PC-9 (cell line): Measurements from ENCODE around the gene RAD51AP2. TPM values are rescaled to one million over a fixed set of nuclear protein-coding genes. Genes with fewer than 3 reads are reported as not detected.

Experiments used
- BruUV-seq: library from RNA; stranded (reverse); fragments of 400-500 nt; replicated peaks from 2 replicates; lab custom pipeline; 2021; lab: Mats Ljungman, UMichigan
- CTCF ChIA-PET: fragments of 300-600 bp; sonication (Branson Sonifier 250); formaldehyde crosslinking; loops from one replicate; lab custom pipeline; 2022; ENCODE audit warnings: antibody characterized with exemption; lab: Charles Lee
- POLR2A ChIA-PET: fragments of 300-600 bp; sonication (Branson Sonifier 250); formaldehyde crosslinking; loops from one replicate; lab custom pipeline; 2022; ENCODE audit warnings: antibody characterized with exemption; ENCODE audit not compliant: unreplicated experiment; lab: Charles Lee
- DNase-seq, 2 experiments: peaks; one replicate each; pipeline versions ENCODE4 v3.0.0 to v3.0.0-alpha.2; 2015 to 2022; ENCODE audit warnings: mixed read lengths in 1 of 2
- H2AFZ ChIP-seq: fragments of 200-600 bp; sonication (generic); 2 replicates; pipeline ENCODE4 v1.8.1; 2017; ENCODE audit warnings: antibody characterized with exemption
- H3F3A ChIP-seq: fragments of 200-600 bp; sonication (generic); 2 replicates; pipeline ENCODE4 v1.8.1; 2017; ENCODE audit warnings: antibody characterized with exemption, mild to moderate bottlenecking, low read depth; ENCODE audit not compliant: insufficient read depth
- H3K27ac ChIP-seq: fragments of 200-600 bp; sonication (generic); 2 replicates; pipeline ENCODE4 v1.6.1; 2016; ENCODE audit warnings: mixed run types
- H3K27me3 ChIP-seq: fragments of 200-600 bp; sonication (generic); 2 replicates; pipeline ENCODE4 v1.6.1; 2016; ENCODE audit warnings: low read depth, mixed run types; ENCODE audit not compliant: insufficient read depth
- H3K36me3 ChIP-seq: fragments of 200-600 bp; sonication (generic); 2 replicates; pipeline ENCODE4 v1.6.1; 2016; ENCODE audit warnings: low read depth, mixed run types
- H3K4me1 ChIP-seq: fragments of 200-600 bp; sonication (generic); replicated peaks from 2 replicates; pipeline ENCODE4 v1.6.1; 2016; ENCODE audit warnings: mixed run types; ENCODE audit not compliant: insufficient read depth
- H3K4me2 ChIP-seq: fragments of 200-600 bp; sonication (generic); 2 replicates; pipeline ENCODE4 v1.6.1; 2017; ENCODE audit warnings: mixed run types
- H3K4me3 ChIP-seq: fragments of 200-600 bp; sonication (generic); 2 replicates; pipeline ENCODE4 v1.6.1; 2016; ENCODE audit warnings: mixed run types
- H3K79me2 ChIP-seq: fragments of 200-600 bp; sonication (generic); 2 replicates; pipeline ENCODE4 v1.6.1; 2017; ENCODE audit warnings: low read depth, mixed run types
- H3K9me2 ChIP-seq: fragments of 200-600 bp; sonication (generic); 2 replicates; pipeline ENCODE4 v1.8.1; 2017; ENCODE audit warnings: mild to moderate bottlenecking; ENCODE audit not compliant: insufficient read depth
- H3K9me3 ChIP-seq: fragments of 200-600 bp; sonication (generic); 2 replicates; pipeline ENCODE4 v1.8.1; 2016; ENCODE audit warnings: low read depth; ENCODE audit not compliant: insufficient read depth
- H4K20me1 ChIP-seq: fragments of 200-600 bp; sonication (generic); 2 replicates; pipeline ENCODE4 v1.8.1; 2017; ENCODE audit not compliant: insufficient read depth
- EZH2 ChIP-seq: fragments of 200-600 bp; sonication (generic); IDR thresholded peaks from 2 replicates; pipeline ENCODE4 v1.8.0; 2017; ENCODE audit warnings: antibody characterized with exemption, low read depth
- intact Hi-C: fragments of 100-400 bp; cut with micrococcal nuclease; formaldehyde crosslinking; loops from one replicate; pipeline ENCODE4 v1.10.0; 2022; ENCODE audit not compliant: unreplicated experiment
- total RNA-seq: library from RNA; stranded (reverse); gene quantifications from 2 replicates; pipeline ENCODE4 v1.2.3, GENCODE V29; 2021
- TF ChIP-seq, protein P1 (sequence below): fragments of 200-600 bp; sonication (generic); conservative IDR thresholded peaks from 2 replicates; pipeline ENCODE4 v1.6.1; 2017; ENCODE audit warnings: mixed run types, antibody characterized with exemption, mild to moderate bottlenecking, moderate library complexity

The RAD51AP2 gene
- total RNA-seq, 1 experiment from 2014 or later, result not detected

DNA sequence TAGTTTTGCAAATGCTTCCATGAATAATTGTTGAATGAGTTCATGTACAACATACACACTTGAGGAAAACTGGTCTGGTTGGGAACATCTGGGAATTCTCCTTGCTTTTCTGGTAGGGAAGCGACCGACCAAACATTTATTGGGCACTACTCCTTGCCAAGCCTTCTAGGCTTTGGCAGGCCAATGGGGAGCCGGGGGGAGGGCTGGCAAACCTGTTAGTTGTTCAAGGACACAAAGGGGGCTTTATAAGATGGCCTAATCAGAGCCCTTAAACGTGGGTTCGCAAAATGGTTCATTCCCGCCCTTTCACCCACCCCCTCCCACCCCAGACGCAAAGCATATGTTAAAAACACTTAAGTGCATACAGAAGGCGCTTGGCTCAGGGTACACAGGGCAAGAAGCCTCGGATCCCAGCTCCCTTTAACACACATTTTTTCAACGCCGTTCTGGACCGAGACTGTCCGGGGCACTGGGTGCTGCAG is 21.4 kb upstream of the RAD51AP2 start:
- Histone ChIP-seq H3K4me3 (peak overlapping the region; percentile 63; the same call in 1 of the 2 replicates), H3K79me2 (no peaks in the 10 kb centered on the region), H3K9me2 (no peaks in the 10 kb centered on the region), H3F3A (peaks cover 9% of the 10 kb centered on the region; the same call in 1 of the 2 replicates), H3K4me2 (peak overlapping the region; percentile 94), H2AFZ (no peak overlapping the region; the same call in 1 of the 2 replicates), H3K27me3 (no peaks in the 10 kb centered on the region), H4K20me1 (no peaks in the 10 kb centered on the region), H3K9me3 (no peaks in the 10 kb centered on the region), H3K27ac (no peak overlapping the region), H3K4me1 (peaks cover 19% of the 10 kb centered on the region; the same call in 1 of the 2 replicates), H3K36me3 (no peaks in the 10 kb centered on the region)
- ChIA-PET CTCF (no interaction called here), POLR2A (no interaction called here)
- no TSS peak for BruUV-seq
- no peak for DNase-seq
- intact Hi-C loops, result loop anchor here (2.0 kb wide), 1 partner anchor 107 kb away; no protein-coding TSS in a partner anchor
- TF ChIP-seq, protein P1, sequence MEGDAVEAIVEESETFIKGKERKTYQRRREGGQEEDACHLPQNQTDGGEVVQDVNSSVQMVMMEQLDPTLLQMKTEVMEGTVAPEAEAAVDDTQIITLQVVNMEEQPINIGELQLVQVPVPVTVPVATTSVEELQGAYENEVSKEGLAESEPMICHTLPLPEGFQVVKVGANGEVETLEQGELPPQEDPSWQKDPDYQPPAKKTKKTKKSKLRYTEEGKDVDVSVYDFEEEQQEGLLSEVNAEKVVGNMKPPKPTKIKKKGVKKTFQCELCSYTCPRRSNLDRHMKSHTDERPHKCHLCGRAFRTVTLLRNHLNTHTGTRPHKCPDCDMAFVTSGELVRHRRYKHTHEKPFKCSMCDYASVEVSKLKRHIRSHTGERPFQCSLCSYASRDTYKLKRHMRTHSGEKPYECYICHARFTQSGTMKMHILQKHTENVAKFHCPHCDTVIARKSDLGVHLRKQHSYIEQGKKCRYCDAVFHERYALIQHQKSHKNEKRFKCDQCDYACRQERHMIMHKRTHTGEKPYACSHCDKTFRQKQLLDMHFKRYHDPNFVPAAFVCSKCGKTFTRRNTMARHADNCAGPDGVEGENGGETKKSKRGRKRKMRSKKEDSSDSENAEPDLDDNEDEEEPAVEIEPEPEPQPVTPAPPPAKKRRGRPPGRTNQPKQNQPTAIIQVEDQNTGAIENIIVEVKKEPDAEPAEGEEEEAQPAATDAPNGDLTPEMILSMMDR, result no peak
- TF ChIP-seq EZH2, result no peak

- Histone ChIP-seq H3K27ac (peak overlapping the region; percentile 2; the same call in 1 of the 2 replicates), H3K36me3 (no peaks in the 10 kb centered on the region), H3K27me3 (no peaks in the 10 kb centered on the region), H3F3A (peaks cover 9% of the 10 kb centered on the region; the same call in 1 of the 2 replicates), H2AFZ (peak overlapping the region; percentile 86), H3K4me3 (peak overlapping the region; percentile 54), H3K9me3 (no peaks in the 10 kb centered on the region), H4K20me1 (no peaks in the 10 kb centered on the region), H3K79me2 (no peaks in the 10 kb centered on the region), H3K4me1 (peaks cover 19% of the 10 kb centered on the region; the same call in 1 of the 2 replicates), H3K4me2 (peak overlapping the region; percentile 75), H3K9me2 (no peaks in the 10 kb centered on the region)
- intact Hi-C loops, result no loop called here
- POLR2A ChIA-PET, result interaction anchor here (0.9 kb wide), 1 partner anchor 215 kb away, joined by 7 read pairs; the partner anchor contains the start of gene GEN1
- peak; percentile 59 to 67 for DNase-seq
- CTCF ChIA-PET, result no interaction called here
- TF ChIP-seq, protein P1, result no peak
- no TSS peak for BruUV-seq
These were observed 20.8 kb upstream of the RAD51AP2 start for GRCh38 chr2:17538844-17539554.

DNA sequence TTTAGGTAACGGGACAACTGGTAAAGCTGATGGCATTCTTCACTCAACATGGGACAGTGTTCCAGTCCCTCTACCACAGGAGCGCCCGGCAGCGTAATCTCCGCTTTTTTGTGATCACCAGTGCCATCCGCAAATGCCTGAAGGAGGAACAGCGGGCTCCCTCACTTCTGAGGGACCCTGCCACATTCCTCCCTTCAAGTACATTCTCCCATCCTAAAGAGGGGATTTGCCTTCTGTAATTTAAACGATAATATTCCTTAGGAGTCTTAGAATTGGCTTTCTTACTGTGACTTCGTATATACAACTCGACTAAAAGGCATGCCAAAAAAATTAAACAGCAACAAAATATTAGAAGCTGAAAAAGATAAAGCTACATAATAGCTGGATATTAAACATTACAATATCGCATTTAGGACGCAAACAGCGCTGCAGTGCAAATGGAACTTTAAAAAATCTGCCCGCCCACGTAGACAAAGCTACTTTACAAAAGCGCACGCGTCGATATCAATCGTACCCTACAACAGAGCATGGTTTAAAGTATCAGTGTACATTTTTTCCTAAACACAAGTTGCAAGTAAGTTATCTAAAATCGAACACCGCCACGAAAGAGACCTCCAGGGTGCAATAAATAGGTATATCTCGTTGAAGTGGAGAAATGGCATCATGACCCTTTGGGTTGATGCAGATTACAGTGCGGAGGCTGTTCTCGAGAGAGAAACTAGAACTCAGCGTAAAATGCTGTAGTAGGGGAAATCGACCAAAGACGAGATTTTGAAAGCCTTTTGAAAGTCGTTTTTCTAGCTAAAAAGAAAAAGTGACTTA is 20.0 kb upstream of the RAD51AP2 start:
- Histone ChIP-seq H3K27me3 (no peaks in the 10 kb centered on the region), H3K4me2 (peak overlapping the region; percentile 75), H2AFZ (peak overlapping the region; percentile 86), H3K9me2 (no peaks in the 10 kb centered on the region), H4K20me1 (no peaks in the 10 kb centered on the region), H3K4me1 (peaks cover 19% of the 10 kb centered on the region; the same call in 1 of the 2 replicates), H3K27ac (peak overlapping the region; percentile 2; the same call in 1 of the 2 replicates), H3K79me2 (no peaks in the 10 kb centered on the region), H3F3A (peaks cover 9% of the 10 kb centered on the region; the same call in 1 of the 2 replicates), H3K9me3 (no peaks in the 10 kb centered on the region), H3K36me3 (no peaks in the 10 kb centered on the region), H3K4me3 (peak overlapping the region; percentile 54)
- no peak for TF ChIP-seq EZH2
- TF ChIP-seq, protein P1, result no peak
- BruUV-seq, result no TSS peak
- CTCF ChIA-PET, result no interaction called here
- no peak for DNase-seq
- POLR2A ChIA-PET, result interaction anchor here (0.9 kb wide), 1 partner anchor 216 kb away, joined by 7 read pairs; the partner anchor contains the start of gene GEN1
- intact Hi-C loops, result no loop called here
